K562 (cell line): ENCODE results near the gene ZNF169. TPM values are rescaled to one million over a fixed set of nuclear protein-coding genes. Genes with fewer than 3 reads are reported as not detected.

Source experiments
- ATAC-seq: fragments of 200-7000 bp; cut with Tn5 transposase; 3 replicates; pipeline ENCODE4 v1.9.1; 2020; ENCODE audit warnings: moderate library complexity
- BruUV-seq: library from RNA; stranded (reverse); fragments of 400-500 nt; replicated peaks from 2 replicates; lab custom pipeline; 2021; lab: Mats Ljungman, UMichigan
- CTCF ChIA-PET: fragments of 300-600 bp; formaldehyde crosslinking; extraction: SDS; loops from one replicate; lab custom pipeline; 2021; ENCODE audit warnings: low intra/inter-chr PET ratio; lab: Yijun Ruan, JAX
- POLR2A ChIA-PET: fragments of 300-600, 350-650 bp; sonication (Branson Sonifier 250); formaldehyde crosslinking; extraction: SDS; loops from one replicate; lab custom pipeline; 2021; ENCODE audit warnings: antibody characterized with exemption, inconsistent platforms; lab: Yijun Ruan, JAX
- DNase-seq, 4 experiments: peaks; one replicate each; pipeline versions ENCODE4 v3.0.0 to v3.0.0-alpha.2; 2011 to 2018; ENCODE audit warnings: low spot score in 3 of 4, mixed read lengths in 3 of 4; ENCODE audit errors: extremely low read depth in 1 of 4
- FAIRE-seq: peaks from 2 replicates; lab custom pipeline; 2011; peaks lifted over from hg19 to GRCh38; lab: Jason Lieb, UNC
- H2AFZ ChIP-seq: 2 replicates; pipeline ENCODE4 v1.6.0; 2011; ENCODE audit warnings: low read depth, low read length, control low read depth, inconsistent platforms
- H3K27ac ChIP-seq: fragments of 200-600 bp; 3 replicates; pipeline ENCODE4 v1.8.0; 2011; ENCODE audit warnings: low read depth, mild to moderate bottlenecking, control low read depth, inconsistent platforms, low read length, moderate library complexity, mixed read lengths; ENCODE audit errors: extremely low read depth
- H3K27me3 ChIP-seq, 2 experiments: fragments of 300-600 bp in 1 of 2; 2 replicates in 1 of 2; 3 replicates in 1 of 2; pipeline versions ENCODE4 v1.6.0 to v1.8.0; 2011; ENCODE audit warnings: inconsistent platforms in 2 of 2, low read length in 2 of 2, mild to moderate bottlenecking in 1 of 2, mixed read lengths in 1 of 2, moderate library complexity in 1 of 2; ENCODE audit not compliant: control insufficient read depth in 2 of 2, insufficient read depth in 2 of 2
- H3K36me3 ChIP-seq: fragments of 300-600 bp; 3 replicates; pipeline ENCODE4 v1.8.0; 2011; ENCODE audit warnings: mild to moderate bottlenecking, low read length, inconsistent platforms; ENCODE audit not compliant: control insufficient read depth, insufficient read depth
- H3K4me1 ChIP-seq, 2 experiments: fragments of 200-600 bp in 1 of 2; replicated peaks in 1 of 2; 2 replicates in 1 of 2; 3 replicates in 1 of 2; pipeline versions ENCODE4 v1.5.1 to v1.8.0; 2011; ENCODE audit warnings: inconsistent platforms in 2 of 2, low read length in 2 of 2, mild to moderate bottlenecking in 1 of 2, mixed read lengths in 1 of 2, moderate library complexity in 1 of 2; ENCODE audit not compliant: control insufficient read depth in 2 of 2, insufficient read depth in 2 of 2
- H3K4me2 ChIP-seq: 2 replicates; pipeline ENCODE4 v1.6.1; 2011; ENCODE audit warnings: low read length, control low read depth, inconsistent platforms, mixed read lengths; ENCODE audit not compliant: insufficient read depth
- H3K4me3 ChIP-seq: fragments of 200-600 bp; sonication (generic), shearing (Covaris generic); 2 replicates; pipeline ENCODE4 v1.5.1; 2016; ENCODE audit warnings: control low read depth, inconsistent platforms
- H3K79me2 ChIP-seq: fragments of 200-600 bp; 3 replicates; pipeline ENCODE4 v1.8.0; 2011; ENCODE audit warnings: low read length, inconsistent platforms; ENCODE audit not compliant: control insufficient read depth, insufficient read depth
- H3K9ac ChIP-seq, 2 experiments: 2 replicates each; pipeline versions ENCODE4 v1.6.0 to v1.6.1; 2011; ENCODE audit warnings: low read depth in 2 of 2, low read length in 2 of 2, control low read depth in 1 of 2, inconsistent platforms in 1 of 2, mild to moderate bottlenecking in 1 of 2, mixed read lengths in 1 of 2; ENCODE audit not compliant: insufficient read depth in 1 of 2
- H3K9me1 ChIP-seq: one replicate; pipeline ENCODE4 v1.6.0; 2011; ENCODE audit warnings: inconsistent platforms, mild to moderate bottlenecking, low read length, moderate library complexity; ENCODE audit not compliant: control insufficient read depth, insufficient read depth
- H3K9me3 ChIP-seq: replicated peaks from 2 replicates; pipeline ENCODE4 v1.5.1; 2011; ENCODE audit warnings: low read depth, low read length, inconsistent platforms; ENCODE audit not compliant: control insufficient read depth, insufficient read depth
- H4K20me1 ChIP-seq: replicated peaks from 2 replicates; pipeline ENCODE4 v1.6.1; 2011; ENCODE audit warnings: low read length, inconsistent platforms, mixed read lengths; ENCODE audit not compliant: control insufficient read depth, insufficient read depth
- ASH1L ChIP-seq: fragments of 450-650 bp; IDR thresholded peaks from 2 replicates; pipeline ENCODE4 v1.6.1; 2018; ENCODE audit warnings: borderline replicate concordance, mild to moderate bottlenecking, low read depth; ENCODE audit not compliant: partially characterized antibody
- CBX3 ChIP-seq, 2 experiments: IDR thresholded peaks; 1 replicate in 1 of 2; 2 replicates in 1 of 2; pipeline ENCODE4 v1.6.1; 2012; ENCODE audit warnings: inconsistent platforms in 2 of 2, low read length in 2 of 2, borderline replicate concordance in 1 of 2, control low read depth in 1 of 2
- CBX5 ChIP-seq: IDR thresholded peaks from 2 replicates; pipeline ENCODE4 v1.6.1; 2014; ENCODE audit warnings: low read depth, borderline replicate concordance
- ETS2 ChIP-seq: IDR thresholded peaks from 2 replicates; pipeline ENCODE4 v1.6.1; 2016; ENCODE audit warnings: borderline replicate concordance, missing genetic modification characterization, mild to moderate bottlenecking, moderate library complexity, missing compliant biosample characterization; ENCODE audit not compliant: poor library complexity, severe bottlenecking
- FOXK2 ChIP-seq, 2 experiments: fragments of 450-650 bp; IDR thresholded peaks in 1 of 2; conservative IDR thresholded peaks in 1 of 2; 2 replicates each; pipeline ENCODE4 v1.6.1; 2016; ENCODE audit warnings: low read depth in 2 of 2, mild to moderate bottlenecking in 1 of 2
- ID3 ChIP-seq, 2 experiments: fragments of 250-450 bp in 1 of 2; fragments of 450-650 bp in 1 of 2; sonication (Bioruptor Pico) in 1 of 2; IDR thresholded peaks; 2 replicates each; pipeline versions ENCODE4 v1.6.1 to v1.8.0; 2016 to 2021; ENCODE audit warnings: mild to moderate bottlenecking in 2 of 2, moderate library complexity in 2 of 2, missing compliant biosample characterization in 1 of 2, missing genetic modification characterization in 1 of 2
- MAFG ChIP-seq: fragments of 450-650 bp; conservative IDR thresholded peaks from 2 replicates; pipeline ENCODE4 v1.6.1; 2016; ENCODE audit warnings: missing genetic modification characterization, missing compliant biosample characterization
- PHF8 ChIP-seq: fragments of 200-600 bp; sonication (generic); IDR thresholded peaks from 2 replicates; pipeline ENCODE4 v1.6.1; 2012; ENCODE audit warnings: mixed run types, mild to moderate bottlenecking, inconsistent platforms, low read length, moderate library complexity, borderline replicate concordance
- POLR2H ChIP-seq: IDR thresholded peaks from 2 replicates; pipeline ENCODE4 v1.6.1; 2016; ENCODE audit warnings: missing genetic modification characterization, low read depth, mild to moderate bottlenecking, control low read depth, missing compliant biosample characterization, moderate library complexity
- PURB ChIP-seq: sonication (generic); formaldehyde crosslinking; IDR thresholded peaks from 2 replicates; pipeline ENCODE4 v1.9.0; 2021; ENCODE audit warnings: low read depth, mild to moderate bottlenecking, missing genetic modification reagents
- TRIM24 ChIP-seq, 2 experiments: fragments of 450-650 bp; IDR thresholded peaks; 2 replicates each; pipeline ENCODE4 v1.6.1; 2016
- TRIM28 ChIP-seq: fragments of 450-650 bp; IDR thresholded peaks from 2 replicates; pipeline ENCODE4 v1.6.1; 2017
- ZNF277 ChIP-seq: fragments of 250-450 bp; sonication (Bioruptor Pico); IDR thresholded peaks from 2 replicates; pipeline ENCODE4 v1.8.0; 2022; ENCODE audit warnings: inconsistent platforms, mild to moderate bottlenecking, moderate library complexity, borderline replicate concordance
- WGBS: fragments of 100-300 bp; shearing (Covaris generic); methylation state at CpG from one replicate; pipeline ENCODE4 v1.1.6; 2016; ENCODE audit warnings: low coverage, mixed read lengths; ENCODE audit not compliant: insufficient coverage; ENCODE audit errors: missing lambda C conversion rate; 5-methylcytosine and 5-hydroxymethylcytosine counted together
- in situ Hi-C: fragments of 300-500 bp; cut with MboI; formaldehyde crosslinking; loops from 4 replicates; pipeline ENCODE4 v1.15.0; 2018; ENCODE audit warnings: inconsistent platforms, mixed read lengths
- intact Hi-C: fragments of 100-400 bp; cut with micrococcal nuclease; formaldehyde crosslinking; loops from 2 replicates; pipeline ENCODE4 v1.14.2; 2022
- polyA plus RNA-seq, 8 experiments: library from polyadenylated mRNA; depleted of rRNA in 4 of 8; stranded (reverse) in 5 of 8; unstranded in 3 of 8; fragments of >200 nt; fragmentation: Nextera tagmentation in 2 of 8; fragmentation: Illumina TruSeq in 1 of 8; extraction: Ambion mirVana in 2 of 8; extraction: Trizol in 1 of 8; gene quantifications; 2 replicates each; pipeline versions ENCODE4 v1.2.1 to v1.2.3, GENCODE V29; 2011 to 2014; ENCODE audit warnings: inconsistent platforms in 1 of 8, missing spikeins in 1 of 8
- total RNA-seq, 7 experiments: library from RNA; depleted of rRNA in 6 of 7; stranded (reverse); fragments of >200 nt in 6 of 7; fragmentation: Illumina TruSeq in 2 of 7; extraction: Trizol in 2 of 7; gene quantifications; 2 replicates each; pipeline versions ENCODE4 v1.2.1 to v1.2.3, GENCODE V29; 2011 to 2021; ENCODE audit warnings: low replicate concordance in 1 of 7

Gene ZNF169
- total and polyA plus RNA-seq, 9 of the 15 experiments (the other 6 are each of a cell fraction or from before 2014, with no cell fraction given), result 2.0 to 16.2 (median 5.6) TPM

GRCh38 chr9:94245651-94246050, 13.4 kb upstream of the ZNF169 start:
- 31% methylated on average over 2 of the region's 2 CpGs for WGBS
- in situ Hi-C loops, result no loop called here
- FAIRE-seq, result no peak

GRCh38 chr9:94250456-94250855, 8.6 kb upstream of the ZNF169 start:
- H3K9me1 ChIP-seq, result no peaks in the 10 kb centered on the region
- 26% methylated on average over 4 of the region's 4 CpGs for WGBS
- in situ Hi-C loops (no loop called here), intact Hi-C loops (no loop called here)
- no peaks in the 10 kb centered on the region for H3K36me3 ChIP-seq
- ChIA-PET CTCF (no interaction called here), POLR2A (interaction anchor here (1.1 to 1.6 kb wide), 2 partner anchors 9 to 11 kb away, joined by 3 read pairs; partner anchors contain the start of gene ZNF169)
- FAIRE-seq (no peak), DNase-seq (no peak), ATAC-seq (no peak)
- H3K27me3 ChIP-seq, result no peaks in the 10 kb centered on the region
- H3K79me2 ChIP-seq, result no peaks in the 10 kb centered on the region
- H3K9me3 ChIP-seq, result no peaks in the 10 kb centered on the region
- H3K9ac ChIP-seq, result no peak overlapping the region
- no peak overlapping the region for H3K4me3 ChIP-seq
- no peak overlapping the region for H2AFZ ChIP-seq
- TF ChIP-seq POLR2H (tag) (no peak), ASH1L (no peak), ZNF277 (no peak), FOXK2 (conservative IDR thresholded peaks at IDR 0.05 in 1 of 2, IDR thresholded peaks at IDR 0.05 in 1 of 2; ENCODE audit: low read depth in 2 of 2) (no peak), PHF8 (no peak)
- H3K4me2 ChIP-seq, result no peak overlapping the region
- H3K4me1 ChIP-seq, result no peaks in the 10 kb centered on the region
- BruUV-seq, result no TSS peak
- H4K20me1 ChIP-seq, result no peaks in the 10 kb centered on the region
- no peak overlapping the region for H3K27ac ChIP-seq

More at GRCh38 chr9:94245651-94246050, 13.4 kb upstream of the ZNF169 start:
- Histone ChIP-seq H3K9me3 (no peaks in the 10 kb centered on the region), H3K9ac (no peak overlapping the region), H3K4me1 (no peaks in the 10 kb centered on the region), H3K36me3 (no peaks in the 10 kb centered on the region), H3K9me1 (no peaks in the 10 kb centered on the region), H3K27ac (no peak overlapping the region), H3K4me3 (no peak overlapping the region), H3K79me2 (no peaks in the 10 kb centered on the region), H2AFZ (no peak overlapping the region), H3K4me2 (no peak overlapping the region), H3K27me3 (no peaks in the 10 kb centered on the region), H4K20me1 (no peaks in the 10 kb centered on the region)
- intact Hi-C loops, result no loop called here
- DNase-seq (no peak), ATAC-seq (no peak)
- TF ChIP-seq ETS2 (tag) (no peak), CBX5 (0 out of 2 replicates have a peak, but pooled peaks have one; percentile 67), PURB (CRISPR knock-in tag) (no peak), TRIM24 (IDR thresholded peaks at IDR 0.05) (peak in 1 of 2 experiments; percentile 38; a peak in 1 of 4 replicates), CBX3 (IDR thresholded peaks at IDR 0.05; ENCODE audit: borderline replicate concordance in 1 of 2, low read length in 2 of 2) (peak in 1 of 2 experiments; percentile 55; a peak in 1 of 3 replicates), TRIM28 (peak; percentile 81; the same call in 1 of the 2 replicates), MAFG (no peak), ID3 (CRISPR knock-in tag; IDR thresholded peaks at IDR 0.05) (no peak), ID3 (tag; IDR thresholded peaks at IDR 0.05) (no peak)
- ChIA-PET POLR2A (no interaction called here), CTCF (no interaction called here)
- no TSS peak for BruUV-seq
